OCI-LY7 (cell line): ENCODE results near the gene CCDC85A. TPM values are rescaled to one million over a fixed set of nuclear protein-coding genes. Genes with fewer than 3 reads are reported as not detected.

Experiments used
- BruUV-seq: library from RNA; stranded (reverse); fragments of 400-500 nt; replicated peaks from 2 replicates; lab custom pipeline; 2021; lab: Mats Ljungman, UMichigan
- CTCF ChIA-PET: fragments of 300-600 bp; sonication (Branson Sonifier 250); formaldehyde crosslinking; loops from one replicate; lab custom pipeline; 2022; ENCODE audit warnings: antibody characterized with exemption; ENCODE audit not compliant: unreplicated experiment; lab: Charles Lee
- POLR2A ChIA-PET: fragments of 300-600 bp; sonication (Branson Sonifier 250); formaldehyde crosslinking; loops from one replicate; lab custom pipeline; 2022; ENCODE audit warnings: antibody characterized with exemption; lab: Charles Lee
- DNase-seq: peaks from one replicate; pipeline ENCODE4 v3.0.0-alpha.2; 2015; ENCODE audit warnings: low spot score
- H2AFZ ChIP-seq: fragments of 200-600 bp; sonication (generic), shearing (Covaris generic); 2 replicates; pipeline ENCODE4 v1.6.1; 2014; ENCODE audit warnings: mild to moderate bottlenecking, antibody characterized with exemption, low read length, moderate library complexity
- H3K27ac ChIP-seq: fragments of 200-600 bp; sonication (generic); 2 replicates; pipeline ENCODE4 v1.5.1; 2014; ENCODE audit warnings: mixed run types, low read depth, mild to moderate bottlenecking, moderate library complexity, low read length, inconsistent platforms; ENCODE audit not compliant: poor library complexity, severe bottlenecking
- H3K36me3 ChIP-seq: fragments of 200-600 bp; sonication (generic); 2 replicates; pipeline ENCODE4 v1.6.1; 2014; ENCODE audit warnings: mild to moderate bottlenecking, antibody characterized with exemption, low read length, moderate library complexity, mixed read lengths; ENCODE audit not compliant: insufficient read depth
- H3K4me1 ChIP-seq: fragments of 200-600 bp; sonication (generic); 2 replicates; pipeline ENCODE4 v1.5.1; 2014; ENCODE audit warnings: mild to moderate bottlenecking, low read length; ENCODE audit not compliant: insufficient read depth, poor library complexity, severe bottlenecking
- H3K4me2 ChIP-seq: fragments of 200-600 bp; sonication (generic); 2 replicates; pipeline ENCODE4 v1.6.1; 2014; ENCODE audit warnings: mild to moderate bottlenecking, low read length
- H3K4me3 ChIP-seq: fragments of 200-600 bp; sonication (generic); 2 replicates; pipeline ENCODE4 v1.5.1; 2014; ENCODE audit warnings: mild to moderate bottlenecking, low read depth, low read length; ENCODE audit not compliant: poor library complexity, severe bottlenecking
- H3K79me2 ChIP-seq: fragments of 200-600 bp; sonication (generic); 2 replicates; pipeline ENCODE4 v1.6.1; 2016; ENCODE audit warnings: low read depth, mild to moderate bottlenecking, low read length, moderate library complexity, mixed read lengths; ENCODE audit not compliant: insufficient read depth
- H3K9me2 ChIP-seq: fragments of 200-600 bp; sonication (generic); 2 replicates; pipeline ENCODE4 v1.6.1; 2016; ENCODE audit warnings: mild to moderate bottlenecking, low read length, mixed read lengths; ENCODE audit not compliant: insufficient read depth
- H3K9me3 ChIP-seq: fragments of 200-600 bp; sonication (generic); 2 replicates; pipeline ENCODE4 v1.6.1; 2014; ENCODE audit warnings: mild to moderate bottlenecking, mixed run types, low read length, mixed read lengths
- H4K20me1 ChIP-seq: fragments of 200-600 bp; sonication (generic); 2 replicates; pipeline ENCODE4 v1.6.1; 2014; ENCODE audit warnings: mild to moderate bottlenecking, antibody characterized with exemption, low read length, moderate library complexity, mixed read lengths; ENCODE audit not compliant: insufficient read depth
- CTCF ChIP-seq: fragments of 200-600 bp; sonication (generic); conservative IDR thresholded peaks from 2 replicates; pipeline ENCODE4 v1.5.1; 2014; ENCODE audit warnings: mild to moderate bottlenecking, antibody characterized with exemption, low read length, moderate library complexity, mixed read lengths
- EZH2phosphoT487 ChIP-seq: fragments of 200-600 bp; sonication (generic); IDR thresholded peaks from 2 replicates; pipeline ENCODE4 v1.6.1; 2018; ENCODE audit warnings: low read depth, borderline replicate concordance, mild to moderate bottlenecking, mixed run types, antibody characterized with exemption, low read length, moderate library complexity, mixed read lengths
- intact Hi-C: fragments of 100-400 bp; cut with micrococcal nuclease; formaldehyde crosslinking; loops from one replicate; pipeline ENCODE4 v1.10.0; 2022; ENCODE audit not compliant: unreplicated experiment
- total RNA-seq, 2 experiments: library from RNA; depleted of rRNA in 1 of 2; stranded (reverse); fragments of >200 nt in 1 of 2; shearing (Covaris generic) in 1 of 2; gene quantifications; 2 replicates each; pipeline ENCODE4 v1.2.3, GENCODE V29; 2014 to 2022

Gene CCDC85A
- total RNA-seq, 2 experiments from 2014 or later, result not detected

- ChIA-PET POLR2A (interaction anchor here (0.9 kb wide), 1 partner anchor 9 kb away, joined by 3 read pairs; no protein-coding TSS in a partner anchor), CTCF (no interaction called here)
- H3K4me3 ChIP-seq, result no peak overlapping the region
- TF ChIP-seq EZH2phosphoT487, result no peak
- TF ChIP-seq CTCF, result no peak
- H3K4me2 ChIP-seq, result no peak overlapping the region
- no peak overlapping the region for H2AFZ ChIP-seq
- H3K9me3 ChIP-seq, result no peaks in the 10 kb centered on the region
- no peak overlapping the region for H3K27ac ChIP-seq
- no peaks in the 10 kb centered on the region for H4K20me1 ChIP-seq
- intact Hi-C loops, result no loop called here
- H3K36me3 ChIP-seq, result no peaks in the 10 kb centered on the region
- DNase-seq, result no peak
- H3K4me1 ChIP-seq, result no peaks in the 10 kb centered on the region
- no peaks in the 10 kb centered on the region for H3K9me2 ChIP-seq
- no peaks in the 10 kb centered on the region for H3K79me2 ChIP-seq
- BruUV-seq, result no TSS peak
Measured at GRCh38 chr2:56267415-56267788, 83.6 kb downstream of the CCDC85A start.

GRCh38 chr2:56268856-56269255 lies 85.1 kb downstream of the CCDC85A start:
- no TSS peak for BruUV-seq

More at GRCh38 chr2:56268856-56269255, 85.1 kb downstream of the CCDC85A start:
- CTCF ChIA-PET, result no interaction called here
- H3K4me1 ChIP-seq, result no peaks in the 10 kb centered on the region
- no peak overlapping the region for H3K4me2 ChIP-seq
- intact Hi-C loops, result no loop called here
- no peaks in the 10 kb centered on the region for H3K79me2 ChIP-seq
- POLR2A ChIA-PET, result interaction anchor here (0.7 kb wide), 1 partner anchor 8 kb away, joined by 3 read pairs; no protein-coding TSS in a partner anchor
- no peak overlapping the region for H3K27ac ChIP-seq
- H2AFZ ChIP-seq, result no peak overlapping the region
- no peaks in the 10 kb centered on the region for H3K9me3 ChIP-seq
- TF ChIP-seq CTCF, result no peak
- TF ChIP-seq EZH2phosphoT487, result no peak
- H3K36me3 ChIP-seq, result no peaks in the 10 kb centered on the region
- no peaks in the 10 kb centered on the region for H4K20me1 ChIP-seq
- H3K4me3 ChIP-seq, result no peak overlapping the region
- DNase-seq, result no peak
- H3K9me2 ChIP-seq, result no peaks in the 10 kb centered on the region
